DMS 273 treated with DMSO at 0.1 percent for 48 hours (cell line): ENCODE measurements around the gene ST8SIA5.

Experiments used
- DNase-seq: peaks from one replicate; lab custom pipeline; 2025; lab: John Stamatoyannopoulos, UW

ST8SIA5 gene

GRCh38 chr18:46625069-46625468, 131.8 kb downstream of the ST8SIA5 start:
- no peak for DNase-seq

- no peak for DNase-seq
These were observed 132.7 kb downstream of the ST8SIA5 start for GRCh38 chr18:46624127-46624526.

GRCh38 chr18:46623541-46623940, 133.3 kb downstream of the ST8SIA5 start:
- no peak for DNase-seq

- peak; percentile 10 for DNase-seq
These were observed 133.9 kb downstream of the ST8SIA5 start for GRCh38 chr18:46622999-46623398.

- DNase-seq: no peak
These were observed 134.4 kb downstream of the ST8SIA5 start for GRCh38 chr18:46622451-46622850.

- no peak for DNase-seq
These were observed 135.0 kb downstream of the ST8SIA5 start for GRCh38 chr18:46621871-46622270.

- no peak for DNase-seq
These were observed 135.6 kb downstream of the ST8SIA5 start for GRCh38 chr18:46621111-46621766.

- no peak for DNase-seq
These were observed 137.3 kb downstream of the ST8SIA5 start for GRCh38 chr18:46619559-46619958.
